IMR-90 (cell line): ENCODE measurements around the gene NADSYN1. TPM values are rescaled to one million over a fixed set of nuclear protein-coding genes. Genes with fewer than 3 reads are reported as not detected.
"Not testable (repeated sequence)": the region's sequence is repeated elsewhere in the genome, so short reads cannot be mapped to it uniquely, and the experiment has no call there.

Source experiments
- ATAC-seq: fragments of 200-7000 bp; cut with Tn5 transposase; 2 replicates; pipeline ENCODE4 v1.9.1; 2020; ENCODE audit warnings: low read depth, mild to moderate bottlenecking, moderate library complexity
- BruUV-seq: library from RNA; stranded (reverse); fragments of 400-500 nt; replicated peaks from 2 replicates; lab custom pipeline; 2021; lab: Mats Ljungman, UMichigan
- CTCF ChIA-PET: fragments of 300-600 bp; formaldehyde crosslinking; extraction: SDS; loops from one replicate; lab custom pipeline; 2021; ENCODE audit warnings: antibody characterized with exemption; lab: Yijun Ruan, JAX
- POLR2A ChIA-PET: fragments of 300-600 bp; sonication (Branson Sonifier 250); formaldehyde crosslinking; loops from one replicate; lab custom pipeline; 2022; ENCODE audit warnings: antibody characterized with exemption; ENCODE audit not compliant: unreplicated experiment; lab: Charles Lee
- DNase-seq: peaks from one replicate; pipeline ENCODE4 v3.0.0; 2013
- H2AFZ ChIP-seq: replicated peaks from 2 replicates; pipeline ENCODE3; 2013; ENCODE audit warnings: low read length, mild to moderate bottlenecking; ENCODE audit not compliant: poor library complexity
- H2AK5ac ChIP-seq: 2 replicates; pipeline ENCODE4 v1.6.1; 2013; ENCODE audit warnings: low read depth, low read length, inconsistent platforms
- H2AK9ac ChIP-seq: replicated peaks from 2 replicates; pipeline ENCODE3; 2013; ENCODE audit warnings: mild to moderate bottlenecking, low read depth, low read length, moderate library complexity; ENCODE audit not compliant: poor library complexity
- H2BK120ac ChIP-seq: 2 replicates; pipeline ENCODE4 v1.6.1; 2013; ENCODE audit warnings: low read depth, low read length, inconsistent platforms
- H2BK15ac ChIP-seq: 3 replicates; pipeline ENCODE4 v1.6.1; 2013; ENCODE audit warnings: low read depth, low read length, inconsistent platforms
- H2BK20ac ChIP-seq: 2 replicates; pipeline ENCODE4 v1.6.1; 2013; ENCODE audit warnings: low read depth, mild to moderate bottlenecking, inconsistent platforms, low read length, moderate library complexity
- H2BK5ac ChIP-seq: 2 replicates; pipeline ENCODE4 v1.6.1; 2013; ENCODE audit warnings: mild to moderate bottlenecking, low read depth, low read length, inconsistent platforms; ENCODE audit not compliant: poor library complexity, severe bottlenecking
- H3K14ac ChIP-seq: replicated peaks from 2 replicates; pipeline ENCODE4 v1.6.1; 2013; ENCODE audit warnings: low read depth, low read length, inconsistent platforms
- H3K18ac ChIP-seq: 2 replicates; pipeline ENCODE4 v1.6.1; 2013; ENCODE audit warnings: low read depth, low read length, control low read depth
- H3K23ac ChIP-seq: 2 replicates; pipeline ENCODE4 v1.6.1; 2013; ENCODE audit warnings: low read depth, low read length, inconsistent platforms
- H3K27ac ChIP-seq: 2 replicates; pipeline ENCODE4 v1.5.1; 2013; ENCODE audit warnings: mild to moderate bottlenecking, control low read depth, low read length; ENCODE audit not compliant: insufficient read depth
- H3K27me3 ChIP-seq: 2 replicates; pipeline ENCODE4 v1.6.1; 2013; ENCODE audit warnings: low read length; ENCODE audit not compliant: control insufficient read depth, insufficient read depth
- H3K36me3 ChIP-seq: 2 replicates; pipeline ENCODE4 v1.6.1; 2013; ENCODE audit warnings: low read length, mixed read lengths; ENCODE audit not compliant: control insufficient read depth, insufficient read depth
- H3K4ac ChIP-seq: 2 replicates; pipeline ENCODE4 v1.6.1; 2013; ENCODE audit warnings: low read depth, low read length, inconsistent platforms
- H3K4me1 ChIP-seq: 2 replicates; pipeline ENCODE4 v1.6.1; 2013; ENCODE audit warnings: low read length, mixed read lengths; ENCODE audit not compliant: control insufficient read depth, insufficient read depth
- H3K4me2 ChIP-seq: 2 replicates; pipeline ENCODE4 v1.6.1; 2013; ENCODE audit warnings: low read depth, mild to moderate bottlenecking, control low read depth, low read length, moderate library complexity
- H3K4me3 ChIP-seq: 2 replicates; pipeline ENCODE4 v1.5.1; 2013; ENCODE audit warnings: low read depth, mild to moderate bottlenecking, control low read depth, low read length, moderate library complexity; ENCODE audit not compliant: insufficient read depth
- H3K56ac ChIP-seq: 2 replicates; pipeline ENCODE4 v1.6.1; 2013; ENCODE audit warnings: low read length, inconsistent platforms; ENCODE audit not compliant: insufficient read depth; ENCODE audit errors: extremely low read depth
- H3K79me1 ChIP-seq, 2 experiments: 2 replicates each; pipeline ENCODE4 v1.6.1; 2013; ENCODE audit warnings: low read length in 2 of 2, inconsistent platforms in 1 of 2, low read depth in 1 of 2
- H3K9ac ChIP-seq: 2 replicates; pipeline ENCODE4 v1.6.1; 2013; ENCODE audit warnings: low read depth, low read length, control low read depth
- H3K9me1 ChIP-seq: 2 replicates; pipeline ENCODE4 v1.6.1; 2013; ENCODE audit warnings: low read length, inconsistent platforms; ENCODE audit not compliant: insufficient read depth
- H3K9me3 ChIP-seq: 2 replicates; pipeline ENCODE4 v1.6.1; 2013; ENCODE audit warnings: low read length; ENCODE audit not compliant: control insufficient read depth, insufficient read depth
- H4K20me1 ChIP-seq: 2 replicates; pipeline ENCODE4 v1.6.1; 2013; ENCODE audit warnings: low read length, inconsistent platforms; ENCODE audit not compliant: insufficient read depth
- H4K5ac ChIP-seq: 2 replicates; pipeline ENCODE4 v1.6.1; 2013; ENCODE audit warnings: mild to moderate bottlenecking, low read depth, low read length, control low read depth
- H4K8ac ChIP-seq, 2 experiments: 2 replicates each; pipeline ENCODE4 v1.6.1; 2013; ENCODE audit warnings: low read depth in 2 of 2, low read length in 2 of 2, control low read depth in 1 of 2, inconsistent platforms in 1 of 2
- H4K91ac ChIP-seq: 2 replicates; pipeline ENCODE4 v1.6.1; 2013; ENCODE audit warnings: low read depth, low read length, inconsistent platforms; ENCODE audit not compliant: insufficient read depth
- CEBPB ChIP-seq: IDR thresholded peaks from 2 replicates; pipeline ENCODE4 v1.6.1; 2012; ENCODE audit warnings: low read depth, low read length, improper control_type of control experiment
- POLR2A ChIP-seq: IDR thresholded peaks from 2 replicates; pipeline ENCODE4 v1.6.1; 2012; ENCODE audit warnings: mild to moderate bottlenecking, low read depth, low read length
- WGBS, 2 experiments: methylation state at CpG; one replicate each; pipeline versions ENCODE4 v1.1.5 to v1.1.7; 2013; ENCODE audit warnings: missing lambda C conversion rate in 2 of 2; ENCODE audit not compliant: insufficient read length in 1 of 2; ENCODE audit errors: extremely low coverage in 2 of 2; 5-methylcytosine and 5-hydroxymethylcytosine counted together
- dilution Hi-C: fragments of 300-500 bp; cut with HindIII; formaldehyde crosslinking; loops from one replicate; pipeline ENCODE4 v1.14.3; 2018; ENCODE audit warnings: low sequenced_read_pairs; ENCODE audit not compliant: unreplicated experiment
- in situ Hi-C: fragments of 300-500 bp; cut with MboI; formaldehyde crosslinking; loops from 3 replicates; pipeline ENCODE4 v1.14.3; 2019; ENCODE audit warnings: low sequenced_read_pairs, inconsistent platforms, mixed read lengths
- intact Hi-C: fragments of 100-400 bp; cut with micrococcal nuclease; formaldehyde crosslinking; loops from 2 replicates; pipeline ENCODE4 v1.10.0; 2022
- polyA plus RNA-seq, 3 experiments: library from polyadenylated mRNA; depleted of rRNA; stranded (reverse); fragments of >200 nt; gene quantifications; 2 replicates each; pipeline ENCODE4 v1.2.3, GENCODE V29; 2012; ENCODE audit warnings: low replicate concordance in 1 of 3
- total RNA-seq: library from RNA; depleted of rRNA; stranded (reverse); fragments of >200 nt; gene quantifications from 2 replicates; pipeline ENCODE4 v1.2.3, GENCODE V29; 2012
- TF ChIP-seq, protein P1 (sequence below): conservative IDR thresholded peaks from 2 replicates; pipeline ENCODE4 v1.5.1; 2012; ENCODE audit warnings: mild to moderate bottlenecking, low read depth, low read length, improper control_type of control experiment

The NADSYN1 gene
- total and polyA plus RNA-seq, 2 of the 4 experiments (the other 2 are of a cell fraction), result 69.5 to 70.4 TPM

GRCh38 chr11:71537537-71537936 is 84.5 kb downstream of the NADSYN1 start:
- CTCF ChIA-PET, result no interaction called here
- intact Hi-C loops (no loop called here), dilution Hi-C loops (no loop called here), in situ Hi-C loops (no loop called here)
- H2BK120ac ChIP-seq, result no peak overlapping the region
- no peaks in the 10 kb centered on the region for H4K20me1 ChIP-seq
- H4K91ac ChIP-seq, result no peak overlapping the region
- WGBS, 2 experiments, result 100% methylated on average over 3 of the region's 9 CpGs; no CpG with 5 or more reads in 1 of the 2 experiments
- TF ChIP-seq, protein P1, sequence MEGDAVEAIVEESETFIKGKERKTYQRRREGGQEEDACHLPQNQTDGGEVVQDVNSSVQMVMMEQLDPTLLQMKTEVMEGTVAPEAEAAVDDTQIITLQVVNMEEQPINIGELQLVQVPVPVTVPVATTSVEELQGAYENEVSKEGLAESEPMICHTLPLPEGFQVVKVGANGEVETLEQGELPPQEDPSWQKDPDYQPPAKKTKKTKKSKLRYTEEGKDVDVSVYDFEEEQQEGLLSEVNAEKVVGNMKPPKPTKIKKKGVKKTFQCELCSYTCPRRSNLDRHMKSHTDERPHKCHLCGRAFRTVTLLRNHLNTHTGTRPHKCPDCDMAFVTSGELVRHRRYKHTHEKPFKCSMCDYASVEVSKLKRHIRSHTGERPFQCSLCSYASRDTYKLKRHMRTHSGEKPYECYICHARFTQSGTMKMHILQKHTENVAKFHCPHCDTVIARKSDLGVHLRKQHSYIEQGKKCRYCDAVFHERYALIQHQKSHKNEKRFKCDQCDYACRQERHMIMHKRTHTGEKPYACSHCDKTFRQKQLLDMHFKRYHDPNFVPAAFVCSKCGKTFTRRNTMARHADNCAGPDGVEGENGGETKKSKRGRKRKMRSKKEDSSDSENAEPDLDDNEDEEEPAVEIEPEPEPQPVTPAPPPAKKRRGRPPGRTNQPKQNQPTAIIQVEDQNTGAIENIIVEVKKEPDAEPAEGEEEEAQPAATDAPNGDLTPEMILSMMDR, result no peak
- TF ChIP-seq CEBPB (no peak), POLR2A (no peak)
- no TSS peak for BruUV-seq
- H3K36me3 ChIP-seq, result no peaks in the 10 kb centered on the region
- H4K5ac ChIP-seq, result no peak overlapping the region
- no peak overlapping the region for H3K4me2 ChIP-seq
- no peak overlapping the region for H2BK15ac ChIP-seq
- H3K9me1 ChIP-seq, result no peaks in the 10 kb centered on the region
- ATAC-seq (no peak), DNase-seq (no peak)
- no peak overlapping the region for H2BK20ac ChIP-seq
- H3K4ac ChIP-seq, result no peak overlapping the region
- no peak overlapping the region for H3K27ac ChIP-seq
- no peak overlapping the region for H3K23ac ChIP-seq
- no peak overlapping the region for H3K14ac ChIP-seq
- no peak overlapping the region for H3K4me3 ChIP-seq
- H3K9me3 ChIP-seq, result no peaks in the 10 kb centered on the region
- no peak overlapping the region for H3K18ac ChIP-seq
- no peak overlapping the region for H4K8ac ChIP-seq
- no peak overlapping the region for H3K9ac ChIP-seq
- no peak overlapping the region for H2AK5ac ChIP-seq
- H3K27me3 ChIP-seq, result peaks cover 10% of the 10 kb centered on the region
- no peaks in the 10 kb centered on the region for H3K4me1 ChIP-seq
- POLR2A ChIA-PET, result no interaction called here
- H2BK5ac ChIP-seq, result no peak overlapping the region
- H2AFZ ChIP-seq, result no peak overlapping the region
- H3K56ac ChIP-seq, result no peak overlapping the region
- H3K79me1 ChIP-seq, result no peaks in the 10 kb centered on the region
- H2AK9ac ChIP-seq, result no peak overlapping the region

- H2BK120ac ChIP-seq, result not testable (repeated sequence)
Measured at GRCh38 chr11:71537977-71538665, 85.1 kb downstream of the NADSYN1 start, which contains the start of gene KRTAP5-8. Gene KRTAP5-8, plus strand, starts transcription at chr11:71538025. Its CDS starts 31 bp downstream, at chr11:71538056.

More at GRCh38 chr11:71537977-71538665, 85.1 kb downstream of the NADSYN1 start, which contains the start of gene KRTAP5-8:
- H3K9me1 ChIP-seq, intact Hi-C loops, H3K27me3 ChIP-seq, H2BK15ac ChIP-seq, H3K18ac ChIP-seq, H3K56ac ChIP-seq, H4K8ac ChIP-seq, H3K4me1 ChIP-seq, ATAC-seq, CTCF ChIA-PET, H3K4ac ChIP-seq, POLR2A ChIA-PET, DNase-seq, H4K91ac ChIP-seq, in situ Hi-C loops, H3K36me3 ChIP-seq, H3K9ac ChIP-seq, dilution Hi-C loops, H3K27ac ChIP-seq, H3K79me1 ChIP-seq, H4K5ac ChIP-seq, H4K20me1 ChIP-seq, H2AK9ac ChIP-seq, H3K4me2 ChIP-seq, H3K9me3 ChIP-seq, H2AK5ac ChIP-seq, H2BK5ac ChIP-seq, H3K4me3 ChIP-seq, H3K14ac ChIP-seq, H2BK20ac ChIP-seq, H3K23ac ChIP-seq, H2AFZ ChIP-seq, BruUV-seq: not testable (repeated sequence)
- no CpG with 5 or more reads among the region's 4 CpGs for WGBS, 2 experiments
